ENCODE results near the gene PITPNM3.

DNA sequence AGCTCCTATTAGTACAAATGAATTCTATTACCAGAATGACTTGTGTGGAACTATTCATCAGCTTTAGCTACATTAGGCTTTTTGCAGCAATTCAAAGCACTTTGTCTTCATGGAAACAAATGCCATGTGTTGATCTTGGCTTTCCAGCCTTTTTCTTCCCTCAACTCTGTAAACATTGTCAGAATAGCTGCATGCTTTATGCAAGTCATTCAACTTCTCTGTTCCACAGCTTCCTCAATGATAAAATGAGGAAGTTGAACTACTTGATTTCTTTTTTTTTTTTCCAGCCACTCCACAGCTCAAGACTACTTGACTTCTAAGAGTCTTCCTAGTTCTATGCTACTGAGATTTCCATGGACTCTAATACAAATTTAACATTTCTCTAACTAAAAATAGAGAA is 43.0 kb upstream of the PITPNM3 start:
- TF ChIP-seq, protein P1, sequence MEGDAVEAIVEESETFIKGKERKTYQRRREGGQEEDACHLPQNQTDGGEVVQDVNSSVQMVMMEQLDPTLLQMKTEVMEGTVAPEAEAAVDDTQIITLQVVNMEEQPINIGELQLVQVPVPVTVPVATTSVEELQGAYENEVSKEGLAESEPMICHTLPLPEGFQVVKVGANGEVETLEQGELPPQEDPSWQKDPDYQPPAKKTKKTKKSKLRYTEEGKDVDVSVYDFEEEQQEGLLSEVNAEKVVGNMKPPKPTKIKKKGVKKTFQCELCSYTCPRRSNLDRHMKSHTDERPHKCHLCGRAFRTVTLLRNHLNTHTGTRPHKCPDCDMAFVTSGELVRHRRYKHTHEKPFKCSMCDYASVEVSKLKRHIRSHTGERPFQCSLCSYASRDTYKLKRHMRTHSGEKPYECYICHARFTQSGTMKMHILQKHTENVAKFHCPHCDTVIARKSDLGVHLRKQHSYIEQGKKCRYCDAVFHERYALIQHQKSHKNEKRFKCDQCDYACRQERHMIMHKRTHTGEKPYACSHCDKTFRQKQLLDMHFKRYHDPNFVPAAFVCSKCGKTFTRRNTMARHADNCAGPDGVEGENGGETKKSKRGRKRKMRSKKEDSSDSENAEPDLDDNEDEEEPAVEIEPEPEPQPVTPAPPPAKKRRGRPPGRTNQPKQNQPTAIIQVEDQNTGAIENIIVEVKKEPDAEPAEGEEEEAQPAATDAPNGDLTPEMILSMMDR (IDR thresholded peaks at IDR 0.05) = no peak
- TF ChIP-seq POLR2AphosphoS5 (IDR thresholded peaks at IDR 0.05) (no peak), POLR2A (IDR thresholded peaks at IDR 0.05) (no peak)
